GM13977 (cell line): ENCODE data around the gene PARL.
"Not testable (repeated sequence)": the region's sequence is repeated elsewhere in the genome, so short reads cannot be mapped to it uniquely, and the experiment has no call there.

Experiments
- DNase-seq: peaks from one replicate; pipeline ENCODE4 v3.0.0; 2012; ENCODE audit warnings: low spot score
- CTCF ChIP-seq: IDR thresholded peaks from 2 replicates; pipeline ENCODE4 v1.5.1; 2012; ENCODE audit warnings: mild to moderate bottlenecking, control low read depth; ENCODE audit not compliant: insufficient read depth; ENCODE audit errors: extremely low read depth, missing control alignments
- in situ Hi-C: fragments of 300-500 bp; cut with MboI; formaldehyde crosslinking; loops from one replicate; pipeline ENCODE4 v1.12.0; 2022; ENCODE audit warnings: low sequenced_read_pairs, low pct_unique_long_range_greater_than_20kb, mixed read lengths, inconsistent platforms; ENCODE audit not compliant: unreplicated experiment

Gene PARL

DNA sequence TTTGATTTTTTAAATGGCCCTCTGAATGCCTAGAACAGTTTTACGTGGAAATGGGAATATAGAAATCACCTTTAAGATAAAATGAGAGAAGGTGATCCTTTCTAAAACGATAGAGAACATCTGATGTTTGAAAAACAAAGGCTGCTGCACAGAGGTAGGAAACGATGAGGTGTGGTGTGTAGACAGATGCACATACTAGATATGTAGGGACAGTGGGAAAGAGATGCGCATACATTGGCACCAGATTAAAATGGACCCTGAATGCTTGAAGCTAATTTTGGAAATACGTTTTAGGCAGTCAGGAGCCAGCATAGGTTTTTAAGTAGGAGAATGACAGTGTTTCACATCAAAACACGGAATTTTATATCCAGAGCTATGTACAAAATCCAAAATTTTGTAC lies 88.3 kb downstream of the PARL start:
- no peak for TF ChIP-seq CTCF
- no peak for DNase-seq
- in situ Hi-C loops: no loop called here

GRCh38 chr3:183794452-183794851 lies 90.2 kb downstream of the PARL start:
- DNase-seq: no peak
- in situ Hi-C loops: no loop called here

DNA sequence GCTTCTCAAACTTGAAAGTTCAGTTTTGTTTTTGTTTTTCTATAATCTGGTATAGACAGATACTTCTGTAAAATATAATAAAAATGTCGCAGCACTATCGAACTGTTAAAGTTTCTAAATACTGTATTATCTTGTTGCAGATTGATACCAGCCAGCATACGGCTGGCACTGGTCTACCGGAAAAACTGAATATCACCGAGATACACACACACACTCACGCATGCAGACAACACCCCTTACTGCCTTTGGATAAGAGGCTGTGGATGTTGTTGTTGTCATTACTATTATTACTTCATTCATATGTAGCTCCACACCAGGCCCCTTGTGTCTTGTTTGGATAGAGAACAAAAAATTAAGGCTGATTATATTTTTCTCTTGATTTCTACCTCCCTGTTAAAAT lies 91.7 kb downstream of the PARL start:
- no peak for DNase-seq
- no peak for TF ChIP-seq CTCF
- in situ Hi-C loops: no loop called here

More at GRCh38 chr3:183794452-183794851, 90.2 kb downstream of the PARL start:
- no peak for TF ChIP-seq CTCF

DNA sequence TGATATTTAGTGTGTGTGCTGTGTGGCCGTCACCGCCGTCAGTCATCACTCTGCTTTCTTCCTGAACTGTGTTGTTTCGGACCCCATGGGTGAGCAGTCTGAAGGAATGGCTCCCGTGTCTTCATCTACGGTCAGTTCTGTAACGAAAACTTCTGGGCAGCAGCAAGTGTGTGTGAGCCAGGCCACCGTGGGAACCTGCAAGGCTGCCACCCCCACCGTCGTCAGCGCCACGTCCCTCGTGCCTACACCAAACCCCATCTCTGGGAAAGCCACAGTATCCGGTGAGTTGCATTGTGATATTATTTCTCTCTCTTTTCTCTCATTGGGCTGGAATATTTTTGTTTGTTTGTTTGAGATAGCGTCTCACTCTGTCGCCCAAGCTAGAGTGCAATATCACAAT lies 94.0 kb downstream of the PARL start:
- in situ Hi-C loops: no loop called here
- no peak for DNase-seq
- TF ChIP-seq CTCF: no peak

DNA sequence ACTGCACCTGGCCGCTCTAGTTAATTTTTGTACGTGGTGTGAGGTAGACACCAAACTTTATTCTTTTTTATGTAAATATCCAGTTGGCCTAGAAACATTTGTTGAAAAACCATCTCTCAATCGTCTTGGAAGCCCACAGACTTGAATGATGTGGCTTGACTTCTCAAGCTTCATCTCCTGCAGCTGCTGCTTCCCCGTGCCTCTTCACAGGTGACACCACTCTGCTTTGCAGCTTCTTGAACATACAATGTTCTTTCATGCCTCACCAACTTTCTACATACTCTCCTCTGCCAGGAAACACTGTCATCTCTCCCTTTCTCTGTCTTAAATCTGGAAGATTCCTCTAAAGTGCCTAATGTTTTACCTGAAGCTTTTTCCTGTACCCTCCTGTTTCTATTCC lies 94.9 kb downstream of the PARL start:
- no peak for TF ChIP-seq CTCF
- in situ Hi-C loops: no loop called here
- DNase-seq: no peak

DNA sequence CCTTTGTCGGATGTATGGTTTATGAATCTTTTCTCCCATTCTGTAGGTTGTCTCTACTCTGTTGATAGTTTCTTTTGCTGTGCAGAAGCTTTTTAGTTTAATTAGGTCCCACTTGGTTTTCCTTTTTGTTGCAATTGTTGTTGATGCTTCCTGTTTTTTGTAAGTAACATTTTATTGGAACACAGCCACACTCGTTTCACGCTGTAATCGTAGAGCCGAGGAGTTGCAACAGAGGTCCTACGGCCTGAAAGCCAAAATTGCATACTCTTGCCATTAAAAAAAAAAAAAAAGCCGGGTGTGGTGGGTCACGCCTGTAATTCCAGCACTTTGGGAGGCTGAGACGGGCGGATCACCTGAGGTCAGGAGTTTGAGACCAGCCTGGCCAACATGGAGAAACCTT lies 100.2 kb downstream of the PARL start:
- DNase-seq, in situ Hi-C loops: not testable (repeated sequence)

- TF ChIP-seq CTCF: no peak
- no peak for DNase-seq
- in situ Hi-C loops: no loop called here
These were observed 102.0 kb downstream of the PARL start for GRCh38 chr3:183782576-183783276.
